Esophagus muscularis mucosa (tissue), 4 donors: ENCODE data around the gene ZNF408. TPM values are rescaled to one million over a fixed set of nuclear protein-coding genes. Genes with fewer than 3 reads are reported as not detected.

Experiments
- DNase-seq: peaks from one replicate; pipeline ENCODE4 v3.0.0-alpha.2; 2017; ENCODE audit errors: extremely low spot score
- H3K27ac ChIP-seq, 4 donors: fragments of 200-600 bp; sonication (generic); replicated peaks in 1 of 4; 1 replicate in 3 of 4; 2 replicates in 1 of 4; pipeline ENCODE4 v1.5.1; 2016 to 2019; ENCODE audit warnings: mild to moderate bottlenecking in 1 of 4
- H3K27me3 ChIP-seq, 4 donors: fragments of 200-600 bp; sonication (generic); one replicate each; pipeline versions ENCODE4 v1.5.1 to v1.6.0; 2016 to 2019
- H3K36me3 ChIP-seq, 4 donors: fragments of 200-600 bp; sonication (generic); one replicate each; pipeline ENCODE4 v1.5.1; 2016 to 2019
- H3K4me1 ChIP-seq, 4 donors: fragments of 200-600 bp; sonication (generic); one replicate each; pipeline ENCODE4 v1.5.1; 2016 to 2019
- H3K4me3 ChIP-seq, 4 donors: fragments of 200-600 bp; sonication (generic); 1 replicate in 2 of 4; 2 replicates in 2 of 4; pipeline ENCODE4 v1.5.1; 2016 to 2019; ENCODE audit warnings: mild to moderate bottlenecking in 4 of 4, moderate library complexity in 1 of 4
- H3K9me3 ChIP-seq, 4 donors: fragments of 200-600 bp; sonication (generic); 1 replicate in 3 of 4; 2 replicates in 1 of 4; pipeline ENCODE4 v1.5.1; 2016 to 2019
- EP300 ChIP-seq: sonication (generic); formaldehyde crosslinking; IDR thresholded peaks from one replicate; pipeline ENCODE4 v1.6.1; 2017; ENCODE audit warnings: antibody characterized with exemption
- POLR2A ChIP-seq: fragments of 450-650 bp; IDR thresholded peaks from one replicate; pipeline ENCODE4 v1.6.1; 2017; ENCODE audit warnings: antibody characterized with exemption, moderate library complexity, mild to moderate bottlenecking, low read depth
- POLR2AphosphoS5 ChIP-seq, 2 donors: sonication (generic); formaldehyde crosslinking; IDR thresholded peaks; one replicate each; pipeline ENCODE4 v1.6.1; 2017; ENCODE audit warnings: antibody characterized with exemption in 2 of 2
- WGBS: methylation state at CpG from one replicate; pipeline ENCODE4 v1.1.5; 2018; 5-methylcytosine and 5-hydroxymethylcytosine counted together
- intact Hi-C: fragments of 100-400 bp; cut with DNase I; formaldehyde crosslinking; loops from one replicate; pipeline ENCODE4 v1.15.1; 2023
- total RNA-seq, 4 donors: library from RNA; depleted of rRNA; stranded (reverse); fragments of >200 nt; gene quantifications; one replicate each; pipeline versions ENCODE4 v1.1.0 to v1.2.1, GENCODE V29; 2016
- TF ChIP-seq, protein P1 (sequence below), 3 experiments: fragments of 200-600 bp in 2 of 3; fragments of 450-650 bp in 1 of 3; sonication (generic) in 2 of 3; IDR thresholded peaks; one replicate each; pipeline ENCODE4 v1.5.1; 2017 to 2019; ENCODE audit warnings: antibody characterized with exemption in 3 of 3, mild to moderate bottlenecking in 2 of 3, moderate library complexity in 1 of 3

The ZNF408 gene
- total RNA-seq, 4 donors from 2014 or later: 7.1 to 12.6 (median 10.3) TPM

DNA sequence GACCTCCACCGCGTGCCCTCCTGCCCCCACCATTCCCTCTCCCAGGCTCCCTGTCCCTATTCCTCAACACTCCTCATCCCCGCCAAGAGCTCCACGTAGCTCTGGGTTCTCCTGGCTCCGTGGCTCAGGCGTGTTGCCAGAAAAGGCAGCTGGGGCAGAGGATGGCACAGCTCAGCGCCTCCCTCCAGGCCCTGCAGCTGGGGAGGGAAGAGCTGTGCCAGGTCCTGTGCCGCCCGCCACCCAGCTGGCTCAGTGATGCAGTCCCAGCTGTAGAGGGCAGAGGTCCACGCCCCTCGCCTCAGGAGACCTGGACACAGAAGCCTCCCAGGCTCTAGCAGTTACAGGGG lies 4.6 kb upstream of the ZNF408 start:
- intact Hi-C loops: no loop called here
- H3K36me3 ChIP-seq: peaks cover 31 to 61% (median 52%) of the 10 kb centered on the region in 4 donors
- TF ChIP-seq POLR2A: no peak
- TF ChIP-seq EP300: no peak
- TF ChIP-seq, protein P1, sequence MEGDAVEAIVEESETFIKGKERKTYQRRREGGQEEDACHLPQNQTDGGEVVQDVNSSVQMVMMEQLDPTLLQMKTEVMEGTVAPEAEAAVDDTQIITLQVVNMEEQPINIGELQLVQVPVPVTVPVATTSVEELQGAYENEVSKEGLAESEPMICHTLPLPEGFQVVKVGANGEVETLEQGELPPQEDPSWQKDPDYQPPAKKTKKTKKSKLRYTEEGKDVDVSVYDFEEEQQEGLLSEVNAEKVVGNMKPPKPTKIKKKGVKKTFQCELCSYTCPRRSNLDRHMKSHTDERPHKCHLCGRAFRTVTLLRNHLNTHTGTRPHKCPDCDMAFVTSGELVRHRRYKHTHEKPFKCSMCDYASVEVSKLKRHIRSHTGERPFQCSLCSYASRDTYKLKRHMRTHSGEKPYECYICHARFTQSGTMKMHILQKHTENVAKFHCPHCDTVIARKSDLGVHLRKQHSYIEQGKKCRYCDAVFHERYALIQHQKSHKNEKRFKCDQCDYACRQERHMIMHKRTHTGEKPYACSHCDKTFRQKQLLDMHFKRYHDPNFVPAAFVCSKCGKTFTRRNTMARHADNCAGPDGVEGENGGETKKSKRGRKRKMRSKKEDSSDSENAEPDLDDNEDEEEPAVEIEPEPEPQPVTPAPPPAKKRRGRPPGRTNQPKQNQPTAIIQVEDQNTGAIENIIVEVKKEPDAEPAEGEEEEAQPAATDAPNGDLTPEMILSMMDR (IDR thresholded peaks at IDR 0.05): no peak
- peak overlapping the region in 3 of 4 donors; percentile 11 to 91 (median 49) for H3K27ac ChIP-seq
- no peaks in the 10 kb centered on the region for H3K27me3 ChIP-seq
- DNase-seq: no peak
- H3K4me1 ChIP-seq: peaks cover 50 to 65% (median 63%) of the 10 kb centered on the region in 4 donors
- no peak overlapping the region for H3K4me3 ChIP-seq
- 73% methylated on average over 8 of the region's 11 CpGs for WGBS
- no peaks in the 10 kb centered on the region for H3K9me3 ChIP-seq

DNA sequence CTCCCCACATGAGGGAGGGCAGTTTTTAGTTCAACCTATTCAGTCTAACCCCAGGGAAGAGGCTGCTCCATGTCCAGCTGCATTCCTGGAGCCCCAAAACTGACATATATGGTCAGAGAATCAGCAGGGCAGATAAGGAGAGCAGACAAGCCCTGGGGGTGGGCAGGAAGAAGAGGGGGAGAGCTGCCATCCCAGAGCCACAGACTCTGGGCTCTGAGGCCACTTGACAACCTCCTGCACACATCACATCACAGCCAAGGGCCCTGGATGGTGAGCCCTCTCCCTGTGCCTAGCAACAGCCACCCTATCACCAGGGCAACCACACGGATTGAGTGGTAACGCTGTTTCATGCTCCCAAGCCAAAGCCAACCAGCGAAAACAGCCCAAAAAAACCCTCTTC lies 3.5 kb upstream of the ZNF408 start:
- intact Hi-C loops: no loop called here
- Histone ChIP-seq H3K27me3 (no peaks in the 10 kb centered on the region), H3K4me3 (peak overlapping the region in 2 of 4 donors; percentile 1 to 24), H3K4me1 (peaks cover 62 to 76% (median 73%) of the 10 kb centered on the region in 4 donors), H3K36me3 (peaks cover 27 to 55% (median 44%) of the 10 kb centered on the region in 4 donors), H3K9me3 (no peaks in the 10 kb centered on the region), H3K27ac (peak overlapping the region; percentile 2 to 91 (median 44))
- no peak for DNase-seq
- WGBS: 34% methylated on average over 3 of the region's 3 CpGs
- no peak for TF ChIP-seq POLR2AphosphoS5 (IDR thresholded peaks at IDR 0.05)
- TF ChIP-seq EP300: no peak

DNA sequence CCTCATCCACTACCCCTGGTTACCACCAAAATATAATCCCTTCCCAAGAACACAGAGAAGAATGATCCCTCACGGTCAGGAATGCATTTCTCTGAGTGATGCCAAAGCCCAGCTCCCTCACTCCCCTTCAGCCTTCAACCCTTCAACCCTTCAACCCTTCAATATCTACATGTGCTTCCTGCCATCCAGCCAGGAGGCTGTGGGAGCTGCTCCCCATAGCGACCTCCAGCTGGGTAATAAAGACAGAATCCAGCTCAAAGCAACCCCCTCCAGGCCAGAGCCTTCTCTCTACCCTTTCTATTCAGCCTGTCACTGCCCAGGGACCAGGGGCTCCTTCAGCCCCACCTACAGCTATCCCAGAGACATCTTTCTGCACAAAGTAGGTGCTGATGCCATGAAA lies 3.1 kb upstream of the ZNF408 start:
- H3K27ac ChIP-seq: peak overlapping the region; percentile 2 to 91 (median 44)
- peaks cover 25 to 55% (median 46%) of the 10 kb centered on the region in 4 donors for H3K36me3 ChIP-seq
- H3K27me3 ChIP-seq: no peaks in the 10 kb centered on the region
- TF ChIP-seq EP300 (no peak), POLR2A (no peak), POLR2AphosphoS5 (IDR thresholded peaks at IDR 0.05) (no peak)
- TF ChIP-seq, protein P1 (IDR thresholded peaks at IDR 0.05): no peak
- H3K9me3 ChIP-seq: no peaks in the 10 kb centered on the region
- intact Hi-C loops: no loop called here
- peaks cover 66 to 80% (median 76%) of the 10 kb centered on the region in 4 donors for H3K4me1 ChIP-seq
- H3K4me3 ChIP-seq: peak overlapping the region in 3 of 4 donors; percentile 1 to 24 (median 6)
- WGBS: 52% methylated on average over 2 of the region's 2 CpGs
- DNase-seq: no peak

DNA sequence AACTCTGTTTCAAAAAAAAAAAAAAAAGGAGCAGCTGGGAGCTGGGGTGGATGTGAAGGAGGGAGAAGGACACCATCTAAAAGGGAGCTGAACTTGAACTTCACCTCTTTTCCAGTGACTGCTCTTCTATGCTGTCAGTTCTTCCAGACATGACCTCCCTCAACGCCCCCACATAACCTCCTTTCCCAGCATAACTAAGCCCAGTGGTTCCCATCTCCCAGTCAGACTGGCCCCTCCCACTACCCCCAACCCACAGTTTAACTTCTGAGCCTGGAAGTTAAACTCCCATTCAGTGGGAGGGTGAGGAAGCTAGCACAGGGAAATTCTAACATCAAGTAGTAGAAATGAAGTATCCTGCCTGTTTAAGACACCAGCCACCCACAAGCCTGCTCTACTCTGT lies 2.2 kb upstream of the ZNF408 start:
- no peaks in the 10 kb centered on the region for H3K27me3 ChIP-seq
- H3K9me3 ChIP-seq: no peaks in the 10 kb centered on the region
- intact Hi-C loops: no loop called here
- DNase-seq: no peak
- peaks cover 72 to 88% (median 77%) of the 10 kb centered on the region in 4 donors for H3K4me1 ChIP-seq
- H3K27ac ChIP-seq: peak overlapping the region in 3 of 4 donors; percentile 11 to 91 (median 40)
- TF ChIP-seq POLR2A (no peak), EP300 (no peak), POLR2AphosphoS5 (IDR thresholded peaks at IDR 0.05) (no peak)
- TF ChIP-seq, protein P1 (IDR thresholded peaks at IDR 0.05): no peak
- WGBS: 76% methylated on average over 1 of the region's 1 CpG
- H3K4me3 ChIP-seq: peak overlapping the region in 2 of 4 donors; percentile 6 to 83
- H3K36me3 ChIP-seq: peaks cover 23 to 55% (median 47%) of the 10 kb centered on the region in 4 donors

DNA sequence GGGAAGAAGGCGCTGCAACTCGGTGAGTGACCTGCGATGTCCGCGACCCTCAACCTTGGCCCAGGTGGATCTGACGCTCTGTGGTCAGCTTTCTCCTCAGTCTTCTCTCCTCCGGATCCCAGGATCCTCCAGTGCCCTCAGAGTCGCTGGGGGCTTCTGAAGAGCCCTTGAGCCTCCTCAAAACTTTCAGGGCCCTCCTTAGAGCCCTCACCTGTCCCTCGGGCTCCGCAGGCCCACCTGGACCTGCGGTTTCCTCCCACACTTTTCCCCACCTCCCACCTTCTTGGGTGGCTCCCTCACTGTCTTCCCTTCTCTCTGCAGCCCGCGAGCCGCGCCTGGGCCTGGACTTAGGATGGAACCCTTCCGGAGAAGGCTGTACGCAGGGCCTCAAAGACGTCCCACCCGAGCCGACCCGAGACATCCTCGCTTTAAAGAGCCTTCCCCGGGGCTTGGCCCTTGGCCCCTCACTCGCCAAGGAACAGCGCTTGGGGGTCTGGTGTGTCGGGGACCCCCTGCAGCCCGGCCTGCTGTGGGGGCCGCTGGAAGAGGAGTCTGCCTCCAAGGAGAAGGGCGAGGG lies 335 bp downstream of the ZNF408 start:
- TF ChIP-seq, protein P1 (IDR thresholded peaks at IDR 0.05): no peak
- Histone ChIP-seq H3K36me3 (peaks cover 30 to 55% (median 47%) of the 10 kb centered on the region in 4 donors), H3K4me1 (peaks cover 54 to 62% (median 58%) of the 10 kb centered on the region in 4 donors), H3K27me3 (no peaks in the 10 kb centered on the region), H3K4me3 (peak overlapping the region; percentile 81 to 93 (median 87)), H3K9me3 (no peaks in the 10 kb centered on the region), H3K27ac (peak overlapping the region; percentile 89 to 92 (median 90))
- intact Hi-C loops: no loop called here
- no peak for DNase-seq
- WGBS: 2% methylated on average over 19 of the region's 29 CpGs
